Endodermal cell (in vitro differentiated cells): Measurements from ENCODE around the gene FAM131A. TPM values are rescaled to one million over a fixed set of nuclear protein-coding genes. Genes with fewer than 3 reads are reported as not detected.

Source experiments
- DNase-seq: peaks from one replicate; pipeline ENCODE4 v3.0.0-alpha.2; 2017
- H3K27ac ChIP-seq: 2 replicates; pipeline ENCODE4 v1.5.1; 2013; ENCODE audit warnings: mild to moderate bottlenecking, low read depth, low read length, moderate library complexity
- H3K27me3 ChIP-seq: 2 replicates; pipeline ENCODE4 v1.6.1; 2013; ENCODE audit warnings: mild to moderate bottlenecking, low read length, moderate library complexity; ENCODE audit not compliant: insufficient read depth, control insufficient read depth, poor library complexity, severe bottlenecking
- H3K36me3 ChIP-seq: 2 replicates; pipeline ENCODE4 v1.7.0; 2013; ENCODE audit warnings: mild to moderate bottlenecking, low read length, moderate library complexity; ENCODE audit not compliant: control insufficient read depth, insufficient read depth
- H3K4me1 ChIP-seq: one replicate; pipeline ENCODE4 v1.7.0; 2013; ENCODE audit warnings: low read length; ENCODE audit not compliant: control insufficient read depth, insufficient read depth
- H3K4me3 ChIP-seq: 2 replicates; pipeline ENCODE4 v1.5.1; 2013; ENCODE audit warnings: mild to moderate bottlenecking, low read length, moderate library complexity
- H3K9ac ChIP-seq: 2 replicates; pipeline ENCODE4 v1.6.1; 2013; ENCODE audit warnings: mild to moderate bottlenecking, low read length, moderate library complexity; ENCODE audit not compliant: poor library complexity, severe bottlenecking; ENCODE audit errors: extremely low read depth
- H3K9me3 ChIP-seq: 2 replicates; pipeline ENCODE4 v1.6.1; 2013; ENCODE audit warnings: mild to moderate bottlenecking, low read length, moderate library complexity; ENCODE audit not compliant: control insufficient read depth
- H3K27ac Mint-ChIP-seq: 2 replicates; pipeline ENCODE4 v1.8.0; 2020; ENCODE audit warnings: mixed read lengths
- H3K27me3 Mint-ChIP-seq: 2 replicates; pipeline ENCODE4 v1.8.0; 2021; ENCODE audit warnings: mild to moderate bottlenecking, mixed read lengths; ENCODE audit not compliant: insufficient read depth
- H3K36me3 Mint-ChIP-seq: 2 replicates; pipeline ENCODE4 v1.8.0; 2020; ENCODE audit warnings: low read depth, mixed read lengths
- H3K4me1 Mint-ChIP-seq: 2 replicates; pipeline ENCODE4 v1.8.0; 2020; ENCODE audit warnings: mixed read lengths
- H3K4me3 Mint-ChIP-seq: 2 replicates; pipeline ENCODE4 v1.8.0; 2020; ENCODE audit warnings: mild to moderate bottlenecking, moderate library complexity, mixed read lengths
- H3K9me3 Mint-ChIP-seq: 2 replicates; pipeline ENCODE4 v1.8.0; 2020; ENCODE audit warnings: mild to moderate bottlenecking, mixed read lengths
- CTCF ChIP-seq: fragments of 200-600 bp; sonication (generic); conservative IDR thresholded peaks from 2 replicates; pipeline ENCODE4 v1.5.0; 2021; ENCODE audit warnings: antibody characterized with exemption, mild to moderate bottlenecking
- WGBS, 2 experiments: methylation state at CpG; one replicate each; pipeline versions ENCODE4 v1.1.5 to v1.1.7; 2013; ENCODE audit warnings: missing lambda C conversion rate in 2 of 2, mixed read lengths in 1 of 2; ENCODE audit not compliant: insufficient coverage in 1 of 2, insufficient read length in 1 of 2; 5-methylcytosine and 5-hydroxymethylcytosine counted together
- total RNA-seq, 2 donors: library from RNA; stranded (reverse); fragmentation: NEBNext Ultra II Directional in 1 of 2; extraction: Animal tissue kit (Norgen Biotek cat#: 25700) in 1 of 2; gene quantifications; 2 replicates in 1 of 2; 3 replicates in 1 of 2; pipeline ENCODE4 v1.2.1, GENCODE V29; 2021

The FAM131A gene
- total RNA-seq, 2 donors from 2014 or later, result 18.3 to 24.1 TPM

GRCh38 chr3:184389935-184390528 lies 52.6 kb downstream of the FAM131A start:
- Mint-ChIP-seq H3K27me3 (peaks cover 3% of the 10 kb centered on the region), H3K27ac (no peak overlapping the region), H3K4me3 (no peak overlapping the region), H3K36me3 (peaks cover 2% of the 10 kb centered on the region), H3K4me1 (no peaks in the 10 kb centered on the region), H3K9me3 (no peaks in the 10 kb centered on the region)
- 89 to 93% methylated on average over 2 to 5 of the region's 5 CpGs for WGBS, 2 experiments
- TF ChIP-seq CTCF, result no peak
- Histone ChIP-seq H3K4me3 (no peak overlapping the region), H3K27me3 (no peaks in the 10 kb centered on the region), H3K27ac (no peak overlapping the region), H3K4me1 (no peaks in the 10 kb centered on the region), H3K36me3 (no peaks in the 10 kb centered on the region), H3K9ac (no peak overlapping the region), H3K9me3 (no peaks in the 10 kb centered on the region)
- no peak for DNase-seq

GRCh38 chr3:184391266-184391665 lies 53.9 kb downstream of the FAM131A start:
- no peak for DNase-seq
- Mint-ChIP-seq H3K27ac (no peak overlapping the region), H3K4me1 (no peaks in the 10 kb centered on the region), H3K27me3 (peaks cover 3% of the 10 kb centered on the region), H3K9me3 (no peaks in the 10 kb centered on the region), H3K4me3 (no peak overlapping the region), H3K36me3 (peaks cover 2% of the 10 kb centered on the region)
- Histone ChIP-seq H3K36me3 (no peaks in the 10 kb centered on the region), H3K27ac (no peak overlapping the region), H3K4me3 (no peak overlapping the region), H3K9ac (no peak overlapping the region), H3K9me3 (no peaks in the 10 kb centered on the region), H3K4me1 (no peaks in the 10 kb centered on the region), H3K27me3 (no peaks in the 10 kb centered on the region)
- 86 to 91% methylated on average over 2 to 3 of the region's 3 CpGs for WGBS, 2 experiments
- TF ChIP-seq CTCF, result no peak

GRCh38 chr3:184395320-184395660 lies 57.9 kb downstream of the FAM131A start:
- Histone ChIP-seq H3K27ac (no peak overlapping the region), H3K4me1 (peaks cover 3% of the 10 kb centered on the region), H3K4me3 (no peak overlapping the region), H3K9ac (no peak overlapping the region), H3K9me3 (no peaks in the 10 kb centered on the region), H3K36me3 (no peaks in the 10 kb centered on the region), H3K27me3 (no peaks in the 10 kb centered on the region)
- H3K27ac Mint-ChIP-seq, result no peak overlapping the region
- no peak for DNase-seq
- WGBS, 2 experiments, result 95 to 98% methylated on average over 3 to 4 of the region's 5 CpGs
- peaks cover 7% of the 10 kb centered on the region for H3K27me3 Mint-ChIP-seq
- H3K4me1 Mint-ChIP-seq, result peaks cover 2% of the 10 kb centered on the region
- H3K36me3 Mint-ChIP-seq, result no peaks in the 10 kb centered on the region
- no peaks in the 10 kb centered on the region for H3K9me3 Mint-ChIP-seq
- TF ChIP-seq CTCF, result no peak
- H3K4me3 Mint-ChIP-seq, result no peak overlapping the region

Other genes starting within 250 kb of the FAM131A start
- gene HTR3E, start 240.5 kb upstream of the FAM131A start, total RNA-seq, result not detected
- gene EIF2B5, start 202.2 kb upstream of the FAM131A start, total RNA-seq, result 10 to 100 TPM; 33.4 to 37.5 TPM
- gene DVL3, start 182.2 kb upstream of the FAM131A start, total RNA-seq, result 10 to 100 TPM; 90.5 to 95.1 TPM
- 100 to 1,000 TPM; 412 to 450 TPM for gene AP2M1, start 162.7 kb upstream of the FAM131A start, total RNA-seq
- 10 to 100 TPM; 57.6 to 57.8 TPM for gene ABCF3, start 151.4 kb upstream of the FAM131A start, total RNA-seq
- under 1 TPM; 0.62 to 0.97 TPM for gene VWA5B2, start 108.0 kb upstream of the FAM131A start, total RNA-seq
- gene ALG3, start 88.6 kb upstream of the FAM131A start, total RNA-seq, result 10 to 100 TPM; 37.3 to 42.5 TPM
- gene EEF1AKMT4, start 87.9 kb upstream of the FAM131A start, total RNA-seq, result 1 to 10 TPM; 4.5 to 5.2 TPM
- 1 to 10 TPM in 1 of 2 donors, under 1 TPM in 1; 0.33 to 1.8 TPM for gene CAMK2N2, start 76.0 kb upstream of the FAM131A start, total RNA-seq
- not detected for gene ECE2, start 61.6 kb upstream of the FAM131A start, total RNA-seq
- gene PSMD2, start 38.4 kb upstream of the FAM131A start, total RNA-seq, result 100 to 1,000 TPM; 332 TPM
- gene EIF4G1, start 23.0 kb upstream of the FAM131A start, total RNA-seq, result 100 to 1,000 TPM; 408 to 475 TPM
- 10 to 100 TPM; 32.4 to 38.4 TPM for gene CLCN2, start 24.0 kb downstream of the FAM131A start, total RNA-seq
- gene POLR2H, start 24.1 kb downstream of the FAM131A start, total RNA-seq, result 100 to 1,000 TPM in 1 of 2 donors, 10 to 100 TPM in 1; 95.9 to 117 TPM
- 1 to 10 TPM; 1.4 to 1.7 TPM for gene THPO, start 40.6 kb downstream of the FAM131A start, total RNA-seq
- 10 to 100 TPM in 1 of 2 donors, 1 to 10 TPM in 1; 5.0 to 17.4 TPM for gene CHRD, start 42.5 kb downstream of the FAM131A start, total RNA-seq
- gene EPHB3, start 224.2 kb downstream of the FAM131A start, total RNA-seq, result 10 to 100 TPM; 32.7 to 36.9 TPM